Suprapubic skin (tissue), 4 donors: Measurements from ENCODE around the gene MON1A. TPM values are rescaled to one million over a fixed set of nuclear protein-coding genes. Genes with fewer than 3 reads are reported as not detected.
"Not testable (repeated sequence)": the region's sequence is repeated elsewhere in the genome, so short reads cannot be mapped to it uniquely, and the experiment has no call there.

ENCODE experiments used
- DNase-seq, 2 donors: peaks; one replicate each; pipeline ENCODE4 v3.0.0-alpha.2; 2019; ENCODE audit warnings: low spot score in 2 of 2
- H3K27ac ChIP-seq: fragments of 200-600 bp; sonication (generic); one replicate; pipeline ENCODE4 v1.5.1; 2019
- H3K27me3 ChIP-seq: fragments of 200-600 bp; sonication (generic); one replicate; pipeline ENCODE4 v1.5.1; 2019
- H3K36me3 ChIP-seq: fragments of 200-600 bp; sonication (generic); one replicate; pipeline ENCODE4 v1.5.1; 2019
- H3K4me1 ChIP-seq: fragments of 200-600 bp; sonication (generic); one replicate; pipeline ENCODE4 v1.5.1; 2019
- H3K4me3 ChIP-seq: fragments of 200-600 bp; sonication (generic); one replicate; pipeline ENCODE4 v1.5.1; 2019; ENCODE audit warnings: mild to moderate bottlenecking
- H3K9me3 ChIP-seq: fragments of 200-600 bp; sonication (generic); one replicate; pipeline ENCODE4 v1.5.1; 2019
- CTCF ChIP-seq, 2 donors: fragments of 200-600 bp in 1 of 2; fragments of 450-650 bp in 1 of 2; sonication (generic) in 1 of 2; IDR thresholded peaks; one replicate each; pipeline ENCODE4 v1.5.1; 2016 to 2019; ENCODE audit warnings: antibody characterized with exemption in 2 of 2, mild to moderate bottlenecking in 1 of 2, moderate library complexity in 1 of 2
- EP300 ChIP-seq: sonication (generic); formaldehyde crosslinking; IDR thresholded peaks from one replicate; pipeline ENCODE4 v1.6.1; 2017; ENCODE audit warnings: antibody characterized with exemption
- POLR2A ChIP-seq, 2 donors: fragments of 450-650 bp; IDR thresholded peaks; one replicate each; pipeline ENCODE4 v1.6.1; 2017; ENCODE audit warnings: antibody characterized with exemption in 2 of 2, mild to moderate bottlenecking in 2 of 2, moderate library complexity in 2 of 2
- POLR2AphosphoS5 ChIP-seq, 3 donors: sonication (generic); formaldehyde crosslinking; IDR thresholded peaks; one replicate each; pipeline ENCODE4 v1.6.1; 2017; ENCODE audit warnings: antibody characterized with exemption in 3 of 3
- WGBS: methylation state at CpG from one replicate; pipeline ENCODE4 v1.1.5; 2018; 5-methylcytosine and 5-hydroxymethylcytosine counted together
- total RNA-seq, 4 donors: library from RNA; depleted of rRNA; stranded (reverse); fragments of >200 nt; gene quantifications; one replicate each; pipeline ENCODE4 v1.1.0, GENCODE V29; 2016

MON1A gene
- total RNA-seq, 4 donors from 2014 or later: 6.2 to 15.6 (median 11.9) TPM

GRCh38 chr3:49937090-49937489, 7.5 kb upstream of the MON1A start:
- H3K9me3 ChIP-seq: no peaks in the 10 kb centered on the region
- H3K27me3 ChIP-seq: no peaks in the 10 kb centered on the region
- H3K4me1 ChIP-seq: peaks cover 19% of the 10 kb centered on the region
- DNase-seq: no peak
- TF ChIP-seq POLR2A (IDR thresholded peaks at IDR 0.05) (no peak), POLR2AphosphoS5 (IDR thresholded peaks at IDR 0.05) (no peak), EP300 (no peak), CTCF (IDR thresholded peaks at IDR 0.05) (no peak)
- no peak overlapping the region for H3K27ac ChIP-seq
- no peaks in the 10 kb centered on the region for H3K36me3 ChIP-seq
- 53% methylated on average over 3 of the region's 3 CpGs for WGBS
- no peak overlapping the region for H3K4me3 ChIP-seq

- 95% methylated on average over 15 of the region's 15 CpGs for whole genome bisulfite sequencing
These were observed 2.7 kb upstream of the MON1A start for GRCh38 chr3:49932281-49932680.

GRCh38 chr3:49930922-49931321, 1.3 kb upstream of the MON1A start:
- Histone ChIP-seq H3K27ac (no peak overlapping the region), H3K9me3 (no peaks in the 10 kb centered on the region), H3K4me3 (no peak overlapping the region), H3K27me3 (no peaks in the 10 kb centered on the region), H3K36me3 (no peaks in the 10 kb centered on the region), H3K4me1 (peaks cover 22% of the 10 kb centered on the region)
- 86% methylated on average over 1 of the region's 1 CpG for whole genome bisulfite sequencing
- TF ChIP-seq EP300 (no peak), POLR2AphosphoS5 (IDR thresholded peaks at IDR 0.05) (no peak), CTCF (IDR thresholded peaks at IDR 0.05) (no peak), POLR2A (IDR thresholded peaks at IDR 0.05) (no peak)
- no peak for DNase-seq

More at GRCh38 chr3:49932281-49932680, 2.7 kb upstream of the MON1A start:
- H3K4me1 ChIP-seq: peaks cover 22% of the 10 kb centered on the region
- H3K9me3 ChIP-seq, H3K27me3 ChIP-seq, H3K27ac ChIP-seq, DNase-seq, H3K4me3 ChIP-seq, H3K36me3 ChIP-seq: not testable (repeated sequence)

- Histone ChIP-seq H3K27me3 (no peaks in the 10 kb centered on the region), H3K27ac (peak overlapping the region; percentile 74), H3K36me3 (no peaks in the 10 kb centered on the region), H3K4me1 (peaks cover 22% of the 10 kb centered on the region), H3K9me3 (no peaks in the 10 kb centered on the region), H3K4me3 (peak overlapping the region; percentile 90)
- WGBS: 31% methylated on average over 16 of the region's 16 CpGs
- TF ChIP-seq EP300: no peak
- no peak for TF ChIP-seq CTCF (IDR thresholded peaks at IDR 0.05)
- TF ChIP-seq POLR2A (IDR thresholded peaks at IDR 0.05): no peak
- TF ChIP-seq POLR2AphosphoS5 (IDR thresholded peaks at IDR 0.05): no peak
- no peak for DNase-seq
These were observed 618 bp upstream of the MON1A start for GRCh38 chr3:49930168-49930690.

- H3K27me3 ChIP-seq: no peaks in the 10 kb centered on the region
- peak overlapping the region; percentile 90 for H3K4me3 ChIP-seq
- no peak for DNase-seq
- no peaks in the 10 kb centered on the region for H3K36me3 ChIP-seq
- WGBS: 81% methylated on average over 5 of the region's 5 CpGs
- peaks cover 22% of the 10 kb centered on the region for H3K4me1 ChIP-seq
- H3K27ac ChIP-seq: no peak overlapping the region
- H3K9me3 ChIP-seq: no peaks in the 10 kb centered on the region
- no peak for TF ChIP-seq POLR2AphosphoS5 (IDR thresholded peaks at IDR 0.05)
- TF ChIP-seq POLR2A (IDR thresholded peaks at IDR 0.05): no peak
- no peak for TF ChIP-seq EP300
- TF ChIP-seq CTCF (IDR thresholded peaks at IDR 0.05): no peak
These were observed 1.1 kb downstream of the MON1A start for GRCh38 chr3:49928481-49929017.

GRCh38 chr3:49927798-49928197, 1.8 kb downstream of the MON1A start:
- no peak overlapping the region for H3K27ac ChIP-seq
- no peaks in the 10 kb centered on the region for H3K27me3 ChIP-seq
- H3K9me3 ChIP-seq: no peaks in the 10 kb centered on the region
- TF ChIP-seq POLR2A (IDR thresholded peaks at IDR 0.05): no peak
- no peak for TF ChIP-seq POLR2AphosphoS5 (IDR thresholded peaks at IDR 0.05)
- TF ChIP-seq EP300: no peak
- no peak for TF ChIP-seq CTCF (IDR thresholded peaks at IDR 0.05)
- peaks cover 22% of the 10 kb centered on the region for H3K4me1 ChIP-seq
- H3K36me3 ChIP-seq: no peaks in the 10 kb centered on the region
- no peak overlapping the region for H3K4me3 ChIP-seq
- no peak for DNase-seq
- 92% methylated on average over 4 of the region's 5 CpGs for WGBS
